Measurements from ENCODE around the gene SPINK2. TPM values are rescaled to one million over a fixed set of nuclear protein-coding genes. Genes with fewer than 3 reads are reported as not detected.

SPINK2 gene
- total and polyA plus RNA-seq, 10 of the 15 experiments (the other 5 are each of a cell fraction or from before 2014, with no cell fraction given): 0.13 to 1.0 (median 0.61) TPM; not detected in 1

- ATAC-seq (peak; percentile 44), DNase-seq (ENCODE audit: low read depth, low spot score) (peak; percentile 62), FAIRE-seq (peak; percentile 92)
- ChIA-PET RAD21 (ENCODE audit: unreplicated experiment) (interaction anchor here (1.2 kb wide), 1 partner anchor 13 kb away, joined by 3 read pairs; no protein-coding TSS in a partner anchor), CTCF (interaction anchor here (0.8 to 2.6 kb wide), 5 partner anchors 14 to 326 kb away, joined by 3 to 12 read pairs (median 4); no protein-coding TSS in a partner anchor), SMC1A (ENCODE audit: uncharacterized antibody, unreplicated experiment) (interaction anchor here (0.7 to 1.6 kb wide), 4 partner anchors 9 to 172 kb away, joined by 3 to 4 read pairs (median 4); no protein-coding TSS in a partner anchor), POLR2A (no interaction called here)
- Histone ChIP-seq H3K4me3 (no peak overlapping the region), H3K4me1 (ENCODE audit: control insufficient read depth, insufficient read depth, low read length) (no peaks in the 10 kb centered on the region), H3K27ac (ENCODE audit: control insufficient read depth, insufficient read depth) (no peak overlapping the region), H3K27me3 (replicated peaks in 1 of 2; ENCODE audit: control insufficient read depth in 2 of 2, insufficient read depth in 2 of 2, low read length in 1 of 2) (no peaks in the 10 kb centered on the region), H3K9ac (ENCODE audit: control insufficient read depth, insufficient read depth, low read length) (no peak overlapping the region), H4K20me1 (ENCODE audit: control insufficient read depth, insufficient read depth) (no peaks in the 10 kb centered on the region), H3K9me3 (replicated peaks; ENCODE audit: control insufficient read depth, insufficient read depth, low read length) (no peaks in the 10 kb centered on the region), H3K79me2 (ENCODE audit: control insufficient read depth, insufficient read depth, low read length) (no peaks in the 10 kb centered on the region), H3K4me2 (ENCODE audit: control insufficient read depth, insufficient read depth) (0 out of 2 replicates have a peak overlapping the region, but pooled peaks have one; percentile 1), H2AFZ (ENCODE audit: control insufficient read depth, low read depth, low read length) (no peak overlapping the region), H3K36me3 (ENCODE audit: control insufficient read depth in 2 of 2, insufficient read depth in 2 of 2, low read length in 1 of 2) (no peaks in the 10 kb centered on the region)
- TF ChIP-seq SMAD1 (IDR thresholded peaks at IDR 0.05; ENCODE audit: low read depth, partially characterized antibody) (no peak), TARDBP (IDR thresholded peaks at IDR 0.05; ENCODE audit: borderline replicate concordance) (no peak), RAD21 (IDR thresholded peaks at IDR 0.05; ENCODE audit: insufficient read depth, low read depth, low read length) (no peak), STAT3 (IDR thresholded peaks at IDR 0.05; ENCODE audit: low read depth, low read length) (no peak), ATF2 (IDR thresholded peaks at IDR 0.05; ENCODE audit: low read length) (0 out of 2 replicates have a peak, but pooled peaks have one; percentile 13), IKZF1 (conservative IDR thresholded peaks at IDR 0.05) (no peak), SIX5 (IDR thresholded peaks at IDR 0.05; ENCODE audit: low read depth, low read length, severe bottlenecking) (no peak), PAX8 (IDR thresholded peaks at IDR 0.05) (no peak), RUNX3 (IDR thresholded peaks at IDR 0.05; ENCODE audit: low read length) (peak; percentile 85), NR2C1 (IDR thresholded peaks at IDR 0.05) (no peak), NFIC (IDR thresholded peaks at IDR 0.05; ENCODE audit: low read depth, low read length) (peak; percentile 38; the same call in 1 of the 2 replicates), RFX5 (IDR thresholded peaks at IDR 0.05; ENCODE audit: low read depth, low read length) (no peak), BACH1 (IDR thresholded peaks at IDR 0.05; ENCODE audit: borderline replicate concordance) (no peak), CEBPZ (IDR thresholded peaks at IDR 0.05; ENCODE audit: low read depth, low read length) (no peak), HCFC1 (IDR thresholded peaks at IDR 0.05; ENCODE audit: low read length) (no peak), BCL11A (IDR thresholded peaks at IDR 0.05; ENCODE audit: low read depth, low read length) (0 out of 2 replicates have a peak, but pooled peaks have one; percentile 50), YY1 (IDR thresholded peaks at IDR 0.05; ENCODE audit: low read depth, low read length) (no peak), MEF2B (IDR thresholded peaks at IDR 0.05; ENCODE audit: partially characterized antibody, poor library complexity, severe bottlenecking) (no peak), SP1 (IDR thresholded peaks at IDR 0.05; ENCODE audit: low read depth, low read length) (no peak)
- intact Hi-C loops (cut with micrococcal nuclease; ENCODE audit: unreplicated experiment) (loop anchor here (5.0 kb wide), 1 partner anchor 227 kb away; no protein-coding TSS in a partner anchor), in situ Hi-C loops (cut with MboI) (no loop called here)
- no TSS peak for BruUV-seq (replicated peaks)
- 0% methylated on average over 1 of the region's 1 CpG for WGBS (ENCODE audit: insufficient coverage, insufficient replicate concordance, low lambda C conversion rate, missing lambda C conversion rate)
These were observed 16.9 kb downstream of the SPINK2 start for GRCh38 chr4:56804551-56804950.

Measured in GM12878 (cell line).